Left ventricle myocardium superior (tissue), 1 donor: Measurements from ENCODE around the gene PIH1D1. TPM values are rescaled to one million over a fixed set of nuclear protein-coding genes. Genes with fewer than 3 reads are reported as not detected.
"Not testable (repeated sequence)": the region's sequence is repeated elsewhere in the genome, so short reads cannot be mapped to it uniquely, and the experiment has no call there.

Experiments used
- ATAC-seq: fragments of 200-7000 bp; cut with Tn5 transposase; one replicate; pipeline ENCODE4 v1.9.1; 2020; ENCODE audit warnings: mild to moderate bottlenecking, moderate library complexity
- DNase-seq: peaks from one replicate; pipeline ENCODE4 v3.0.0-alpha.2; 2020
- intact Hi-C: fragments of 100-400 bp; cut with micrococcal nuclease; formaldehyde crosslinking; loops from one replicate; pipeline ENCODE4 v1.11.0; 2022
- total RNA-seq: library from RNA; stranded (reverse); fragmentation: NEBNext Ultra II Directional; extraction: Animal tissue kit (Norgen Biotek cat#: 25700); gene quantifications from one replicate; pipeline ENCODE4 v1.2.1, GENCODE V29; 2021
- donor health status: DM: no; HTN: yes; CAD: no; lungs with severe emphysema.

PIH1D1 gene
- total RNA-seq, 1 donor from 2014 or later = 29.6 TPM

- ATAC-seq (no peak), DNase-seq (no peak)
- intact Hi-C loops = no loop called here
Observed at GRCh38 chr19:49486710-49487276, 35.2 kb upstream of the PIH1D1 start.

DNA sequence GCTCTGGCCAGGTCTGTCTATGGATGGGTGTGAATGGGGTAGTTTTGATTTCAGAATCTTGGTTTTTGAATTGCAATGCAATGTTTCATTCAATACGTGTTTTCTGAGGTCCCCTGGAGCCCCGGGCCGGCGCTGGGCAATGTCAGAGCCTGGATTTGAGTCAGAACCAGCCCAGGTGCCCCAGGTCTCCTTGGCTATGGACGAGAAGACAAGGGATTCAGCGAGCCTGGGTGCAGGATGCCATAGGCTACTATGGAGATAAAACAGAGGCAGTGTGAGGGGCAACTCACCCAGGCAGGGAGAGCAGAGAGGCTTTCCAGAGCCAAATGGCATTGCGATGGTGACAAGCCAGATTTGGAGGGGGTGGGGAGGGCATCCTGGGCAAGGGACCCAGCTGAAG lies 34.6 kb upstream of the PIH1D1 start:
- intact Hi-C loops = no loop called here
- DNase-seq (no peak), ATAC-seq (no peak)

DNA sequence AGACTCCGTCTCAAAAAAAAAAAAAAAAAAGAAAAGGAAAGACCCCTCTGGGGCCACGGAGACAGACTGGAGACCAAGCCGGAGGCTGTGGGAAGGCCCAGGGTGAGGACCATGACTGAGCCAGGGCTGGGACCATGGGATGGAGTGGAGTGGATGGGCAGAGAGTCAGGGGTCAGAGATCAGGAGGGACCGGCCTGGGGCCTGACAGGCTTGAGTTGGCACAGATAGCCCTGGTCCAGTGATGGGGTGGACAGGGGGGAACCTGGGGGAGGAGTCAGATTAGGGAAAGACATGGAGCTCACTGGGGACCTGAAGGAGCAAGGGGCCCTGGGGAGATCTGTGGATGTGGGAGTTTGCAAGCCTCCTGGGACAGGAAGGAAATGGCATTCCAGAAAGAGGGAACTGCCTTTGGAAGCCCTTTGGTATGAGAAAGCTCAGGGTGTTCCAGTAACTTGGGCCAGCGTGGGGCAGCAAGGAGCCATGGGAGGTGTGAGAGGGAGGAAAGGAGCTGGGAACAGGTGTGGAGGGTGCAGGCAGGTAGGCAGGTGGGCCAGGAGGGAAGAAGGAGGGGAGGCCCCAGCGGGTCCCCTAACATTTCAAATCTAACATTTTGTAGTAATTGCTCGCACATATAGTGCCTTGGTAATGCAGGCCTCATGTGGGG lies 29.5 kb upstream of the PIH1D1 start:
- DNase-seq (no peak), ATAC-seq (no peak)
- intact Hi-C loops = no loop called here

- DNase-seq (no peak), ATAC-seq (no peak)
- intact Hi-C loops = no loop called here
Observed at GRCh38 chr19:49479975-49480628, 28.5 kb upstream of the PIH1D1 start.

DNA sequence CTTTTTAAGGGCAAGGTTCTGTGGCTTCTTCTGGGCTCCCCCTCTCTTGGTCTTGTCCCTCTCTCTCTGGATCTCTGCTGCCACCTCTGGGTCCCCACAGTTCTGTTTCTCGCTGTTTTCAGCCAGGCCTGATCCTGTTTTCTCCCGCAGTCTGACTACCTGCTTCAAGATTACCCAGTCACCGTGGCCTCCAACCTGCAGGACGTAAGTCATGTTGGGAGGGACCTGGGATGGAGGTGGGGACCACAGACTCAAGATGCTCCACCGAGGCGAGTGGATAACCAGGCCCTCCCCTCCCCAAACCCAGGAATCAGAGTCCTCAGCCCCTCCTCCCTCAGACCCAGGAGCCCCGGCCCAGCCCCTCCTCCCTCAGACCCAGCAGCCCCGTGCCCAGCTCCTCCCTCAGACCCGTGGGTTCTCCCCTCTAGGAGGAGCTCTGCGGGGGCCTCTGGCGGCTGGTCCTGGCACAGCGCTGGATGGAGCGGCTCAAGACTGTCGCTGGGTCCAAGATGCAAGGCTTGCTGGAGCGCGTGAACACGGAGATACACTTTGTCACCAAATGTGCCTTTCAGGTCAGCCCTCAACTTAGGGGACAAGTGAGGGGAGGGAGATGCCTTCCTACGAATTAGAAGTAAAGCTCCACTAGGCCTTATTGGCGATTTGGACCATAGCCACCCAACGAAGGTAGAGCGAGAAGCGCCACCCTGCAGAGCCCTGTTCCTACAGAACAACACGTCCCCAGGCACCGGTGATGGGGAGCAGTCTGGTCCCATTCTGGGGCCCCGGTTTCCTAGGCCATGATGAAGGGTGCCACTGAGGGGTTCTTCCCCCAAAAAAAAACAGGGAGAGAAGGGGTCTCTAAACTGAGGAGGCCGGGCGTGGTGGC lies 24.6 kb upstream of the PIH1D1 start:
- peak; percentile 65 for DNase-seq
- intact Hi-C loops = no loop called here
- ATAC-seq = peak; percentile 28

GRCh38 chr19:49475191-49475917 lies 23.7 kb upstream of the PIH1D1 start:
- DNase-seq (no peak), ATAC-seq (no peak)
- intact Hi-C loops = no loop called here

- intact Hi-C loops = no loop called here
- no peak for DNase-seq
- ATAC-seq = peak; percentile 1
Observed at GRCh38 chr19:49474542-49474924, 22.9 kb upstream of the PIH1D1 start.

DNA sequence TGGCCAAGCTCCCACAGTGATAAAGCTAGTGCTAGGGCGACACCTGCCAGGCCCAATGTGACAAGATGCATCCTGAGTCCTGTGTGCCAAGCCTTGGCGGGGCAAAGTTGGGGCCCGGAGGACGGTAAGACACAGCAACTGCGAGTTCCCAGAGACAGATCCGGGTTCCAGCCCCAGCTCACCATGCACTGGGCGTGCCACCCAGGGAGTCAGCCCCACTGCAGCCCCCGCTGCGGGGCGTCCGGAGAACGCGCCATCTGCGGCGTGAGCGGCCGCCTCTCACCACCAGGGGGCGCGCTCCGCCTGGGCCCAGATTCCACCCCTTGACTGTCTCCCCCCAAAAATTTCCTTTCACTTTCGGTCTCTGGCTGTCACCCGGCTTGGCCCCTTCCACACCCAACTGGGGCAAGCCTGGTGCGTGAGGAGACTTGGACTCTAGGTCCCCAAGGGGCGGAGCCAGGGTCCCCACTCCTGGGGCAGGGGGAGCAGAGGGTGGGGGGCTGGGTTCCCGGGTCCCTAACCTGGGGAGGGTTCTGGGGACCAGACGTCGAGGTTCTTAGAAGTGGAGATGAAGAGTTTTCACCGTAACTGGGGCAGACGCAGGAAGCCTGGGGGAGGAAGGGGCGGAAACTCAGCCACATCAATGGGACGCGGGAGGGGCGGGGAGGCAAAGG lies 22.4 kb upstream of the PIH1D1 start, which contains the start of gene FLT3LG:
TSS of gene FLT3LG (plus strand) at position 348 of the 674 bp plus-strand sequence. CDS start 425 bp downstream, outside the sequence.
- ATAC-seq (peak; percentile 75), DNase-seq (peak; percentile 88)
- intact Hi-C loops = no loop called here

DNA sequence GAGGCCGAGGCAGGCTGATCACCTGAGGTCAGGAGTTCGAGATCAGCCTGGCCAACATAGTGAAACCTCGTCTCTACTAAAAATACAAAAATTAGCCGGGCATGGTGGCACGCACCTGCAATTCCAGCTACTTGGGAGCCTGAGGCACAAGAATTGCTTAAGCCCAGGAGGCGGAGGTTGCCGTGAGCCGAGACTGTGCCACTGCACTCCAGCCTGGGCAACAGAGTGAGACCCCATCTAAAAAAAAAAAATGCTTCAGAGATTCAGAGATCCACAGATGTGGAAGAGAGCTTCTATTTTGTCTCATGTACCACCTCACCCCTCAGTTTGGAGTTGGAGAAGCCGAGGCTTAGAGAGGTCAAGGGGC lies 21.9 kb upstream of the PIH1D1 start:
- intact Hi-C loops, ATAC-seq, DNase-seq: not testable (repeated sequence)

GRCh38 chr19:49472936-49473335 lies 21.3 kb upstream of the PIH1D1 start:
- ATAC-seq = no peak
- intact Hi-C loops = no loop called here
- no peak for DNase-seq

- DNase-seq = no peak
- intact Hi-C loops = no loop called here
- ATAC-seq = no peak
Observed at GRCh38 chr19:49470615-49470978, 19.0 kb upstream of the PIH1D1 start.

- intact Hi-C loops = no loop called here
Observed at GRCh38 chr19:49469828-49470614, 18.4 kb upstream of the PIH1D1 start.

GRCh38 chr19:49468746-49469447 lies 17.3 kb upstream of the PIH1D1 start:
- DNase-seq (peak; percentile 83), ATAC-seq (peak; percentile 87)
- intact Hi-C loops = no loop called here

More at GRCh38 chr19:49469828-49470614, 18.4 kb upstream of the PIH1D1 start:
- ATAC-seq (no peak), DNase-seq (no peak)

DNA sequence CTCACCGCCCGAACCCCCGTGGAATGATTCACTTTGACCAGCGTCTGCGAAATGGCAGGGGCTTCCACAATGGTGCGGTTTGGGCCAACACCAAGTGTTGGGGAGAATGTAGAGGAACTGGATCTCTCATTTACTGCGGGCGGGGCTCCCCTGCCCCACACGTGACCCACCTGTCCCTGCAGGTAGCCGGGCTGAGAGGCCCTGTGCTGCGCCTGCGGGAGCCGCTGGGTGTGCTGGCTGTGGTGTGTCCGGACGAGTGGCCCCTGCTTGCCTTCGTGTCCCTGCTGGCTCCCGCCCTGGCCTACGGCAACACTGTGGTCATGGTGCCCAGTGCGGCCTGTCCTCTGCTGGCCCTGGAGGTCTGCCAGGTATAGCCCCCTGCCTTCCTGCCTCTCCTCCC lies 16.6 kb upstream of the PIH1D1 start:
- ATAC-seq (no peak), DNase-seq (no peak)
- intact Hi-C loops = no loop called here

GRCh38 chr19:49465371-49465770 lies 13.8 kb upstream of the PIH1D1 start:
- ATAC-seq = no peak
- no peak for DNase-seq
- intact Hi-C loops = no loop called here

- intact Hi-C loops = no loop called here
- ATAC-seq = no peak
- no peak for DNase-seq
Observed at GRCh38 chr19:49463960-49464740, 12.5 kb upstream of the PIH1D1 start.
